K562 (cell line): ENCODE measurements around the gene COL4A2.

Experiments
- BMI1 ChIP-seq: fragments of 150-350 bp; IDR thresholded peaks from 2 replicates; pipeline ENCODE4 v1.6.1; 2014; ENCODE audit warnings: low read length
- CHD1 ChIP-seq: fragments of 200-600 bp; sonication (generic); IDR thresholded peaks from one replicate; pipeline ENCODE4 v1.6.1; 2012; ENCODE audit warnings: mild to moderate bottlenecking, moderate library complexity, low read length, inconsistent platforms
- DPF2 ChIP-seq: fragments of 450-650 bp; IDR thresholded peaks from 2 replicates; pipeline ENCODE4 v1.6.1; 2016
- HMG20B ChIP-seq: fragments of 250-450 bp; sonication (Bioruptor Pico); IDR thresholded peaks from 2 replicates; pipeline ENCODE4 v1.5.0; 2021; ENCODE audit warnings: mild to moderate bottlenecking
- KDM5B ChIP-seq: fragments of 200-600 bp; sonication (generic); IDR thresholded peaks from 2 replicates; pipeline ENCODE4 v1.6.1; 2012; ENCODE audit warnings: low read depth, mild to moderate bottlenecking, moderate library complexity, low read length, control low read depth, inconsistent platforms; ENCODE audit not compliant: insufficient replicate concordance
- MEF2A ChIP-seq: IDR thresholded peaks from 2 replicates; pipeline ENCODE4 v1.6.1; 2011; ENCODE audit warnings: low read depth, mild to moderate bottlenecking, low read length, moderate library complexity; ENCODE audit not compliant: control insufficient read depth
- NR3C1 ChIP-seq: sonication (generic); formaldehyde crosslinking; IDR thresholded peaks from 2 replicates; pipeline ENCODE4 v1.8.1; 2022; ENCODE audit warnings: missing genetic modification reagents
- POLR2A ChIP-seq: fragments of 450-650 bp; conservative IDR thresholded peaks from 2 replicates; pipeline ENCODE4 v1.6.1; 2016
- POLR2AphosphoS5 ChIP-seq: IDR thresholded peaks from 2 replicates; pipeline ENCODE4 v1.6.1; 2011; ENCODE audit warnings: mild to moderate bottlenecking, low read depth, low read length, moderate library complexity; ENCODE audit not compliant: control insufficient read depth, insufficient read depth
- YY1 ChIP-seq, 3 experiments: IDR thresholded peaks; 2 replicates each; pipeline ENCODE4 v1.6.1; 2011; ENCODE audit warnings: low read length in 2 of 3, mild to moderate bottlenecking in 2 of 3, moderate library complexity in 2 of 3, borderline replicate concordance in 1 of 3, control low read depth in 1 of 3, low read depth in 1 of 3; ENCODE audit not compliant: insufficient read depth in 3 of 3, insufficient replicate concordance in 2 of 3, control insufficient read depth in 1 of 3, insufficient read length in 1 of 3; ENCODE audit errors: extremely low read depth in 1 of 3
- ZNF232 ChIP-seq: sonication (generic); formaldehyde crosslinking; IDR thresholded peaks from 2 replicates; pipeline ENCODE4 v1.8.0; 2022; ENCODE audit warnings: mild to moderate bottlenecking, missing genetic modification reagents
- ZNF785 ChIP-seq: fragments of 250-450 bp; sonication (Bioruptor Pico); IDR thresholded peaks from 2 replicates; pipeline ENCODE4 v1.4.0; 2020; ENCODE audit warnings: mild to moderate bottlenecking
- ZSCAN29 ChIP-seq: fragments of 450-650 bp; IDR thresholded peaks from 2 replicates; pipeline ENCODE4 v1.6.1; 2017
- TF ChIP-seq, protein P1 (sequence below): sonication (generic); formaldehyde crosslinking; IDR thresholded peaks from 2 replicates; pipeline ENCODE4 v1.8.1; 2023; ENCODE audit warnings: mild to moderate bottlenecking, missing genetic modification reagents

DNA sequence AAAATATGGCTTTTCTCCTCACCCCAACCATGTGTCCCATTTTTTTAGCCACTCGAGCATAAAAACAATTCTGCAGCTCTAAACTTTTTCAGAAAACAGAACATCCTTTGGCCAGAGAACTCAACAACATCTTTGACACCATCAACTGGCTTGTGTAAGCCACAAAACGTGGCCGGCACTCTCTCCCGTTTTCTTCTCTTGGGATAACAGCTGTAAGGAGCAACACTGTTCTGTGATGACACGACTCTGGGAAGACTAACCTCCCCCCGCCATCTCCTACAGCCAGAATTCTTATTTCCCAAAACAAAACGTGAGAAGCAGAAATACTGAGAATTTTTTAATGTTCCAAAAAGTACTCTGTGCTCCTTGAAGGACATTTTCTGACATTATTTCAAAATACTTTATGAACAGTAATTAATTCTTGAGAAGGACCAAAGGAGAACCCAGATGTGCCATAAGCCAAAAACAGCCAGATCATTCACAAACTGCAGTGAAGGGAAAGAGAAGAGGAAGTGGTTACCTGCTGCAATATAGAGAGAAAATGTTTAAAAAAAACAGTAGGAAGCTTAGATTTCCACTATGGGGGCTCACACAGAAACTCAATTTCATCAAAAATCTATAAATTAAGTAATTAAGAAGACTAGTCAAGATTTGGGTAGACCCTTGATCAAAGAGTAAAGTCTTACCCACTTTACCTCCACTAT is 25.9 kb upstream of the COL4A2 start:
- TF ChIP-seq POLR2AphosphoS5 (no peak), CHD1 (no peak), POLR2A (no peak), ZNF785 (CRISPR knock-in tag) (no peak), MEF2A (no peak), ZNF232 (CRISPR knock-in tag) (no peak), NR3C1 (no peak), ZSCAN29 (no peak), DPF2 (no peak), YY1 (IDR thresholded peaks at IDR 0.05; ENCODE audit: borderline replicate concordance in 1 of 3, control insufficient read depth in 1 of 3, extremely low read depth in 1 of 3, insufficient read depth in 3 of 3, insufficient read length in 1 of 3, insufficient replicate concordance in 2 of 3, low read depth in 1 of 3, low read length in 2 of 3) (no peak), BMI1 (no peak), HMG20B (CRISPR knock-in tag) (no peak), KDM5B (no peak)
- TF ChIP-seq, protein P1, sequence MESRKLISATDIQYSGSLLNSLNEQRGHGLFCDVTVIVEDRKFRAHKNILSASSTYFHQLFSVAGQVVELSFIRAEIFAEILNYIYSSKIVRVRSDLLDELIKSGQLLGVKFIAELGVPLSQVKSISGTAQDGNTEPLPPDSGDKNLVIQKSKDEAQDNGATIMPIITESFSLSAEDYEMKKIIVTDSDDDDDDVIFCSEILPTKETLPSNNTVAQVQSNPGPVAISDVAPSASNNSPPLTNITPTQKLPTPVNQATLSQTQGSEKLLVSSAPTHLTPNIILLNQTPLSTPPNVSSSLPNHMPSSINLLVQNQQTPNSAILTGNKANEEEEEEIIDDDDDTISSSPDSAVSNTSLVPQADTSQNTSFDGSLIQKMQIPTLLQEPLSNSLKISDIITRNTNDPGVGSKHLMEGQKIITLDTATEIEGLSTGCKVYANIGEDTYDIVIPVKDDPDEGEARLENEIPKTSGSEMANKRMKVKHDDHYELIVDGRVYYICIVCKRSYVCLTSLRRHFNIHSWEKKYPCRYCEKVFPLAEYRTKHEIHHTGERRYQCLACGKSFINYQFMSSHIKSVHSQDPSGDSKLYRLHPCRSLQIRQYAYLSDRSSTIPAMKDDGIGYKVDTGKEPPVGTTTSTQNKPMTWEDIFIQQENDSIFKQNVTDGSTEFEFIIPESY, result no peak
